KMS-11 (cell line): Measurements from ENCODE around the gene XPR1.

ENCODE experiments used
- H2AFZ ChIP-seq: fragments of 200-600 bp; sonication (generic); 2 replicates; pipeline ENCODE4 v1.6.1; 2016; ENCODE audit warnings: antibody characterized with exemption, mixed run types, low read depth
- H3K27ac ChIP-seq: fragments of 200-600 bp; sonication (generic); 2 replicates; pipeline ENCODE4 v1.6.1; 2016; ENCODE audit warnings: mild to moderate bottlenecking, mixed run types
- H3K27me3 ChIP-seq: fragments of 200-600 bp; sonication (generic); 2 replicates; pipeline ENCODE4 v1.6.1; 2017; ENCODE audit warnings: mild to moderate bottlenecking, low read depth, mixed run types, moderate library complexity; ENCODE audit not compliant: insufficient read depth
- H3K36me3 ChIP-seq: fragments of 200-600 bp; sonication (generic); 2 replicates; pipeline ENCODE4 v1.6.1; 2017; ENCODE audit warnings: mild to moderate bottlenecking, mixed run types; ENCODE audit not compliant: insufficient read depth
- H3K4me1 ChIP-seq: fragments of 200-600 bp; sonication (generic); 2 replicates; pipeline ENCODE4 v1.6.1; 2016; ENCODE audit warnings: mild to moderate bottlenecking, low read depth, mixed run types; ENCODE audit not compliant: poor library complexity, severe bottlenecking
- H3K4me2 ChIP-seq: fragments of 200-600 bp; sonication (generic); 2 replicates; pipeline ENCODE4 v1.7.0; 2016; ENCODE audit warnings: mild to moderate bottlenecking, mixed run types
- H3K4me3 ChIP-seq: fragments of 200-600 bp; sonication (generic); IDR thresholded peaks from 2 replicates; pipeline ENCODE4 v1.6.1; 2017; ENCODE audit warnings: low read depth, low read length, mixed read lengths; ENCODE audit not compliant: insufficient read depth
- H3K79me2 ChIP-seq: fragments of 200-600 bp; sonication (generic); 2 replicates; pipeline ENCODE4 v1.6.1; 2016; ENCODE audit warnings: low read depth, mixed run types; ENCODE audit not compliant: insufficient read depth
- H3K9ac ChIP-seq: fragments of 200-600 bp; sonication (generic); 2 replicates; pipeline ENCODE4 v1.6.1; 2016; ENCODE audit warnings: mild to moderate bottlenecking, mixed run types
- H4K20me1 ChIP-seq: fragments of 200-600 bp; sonication (generic); 2 replicates; pipeline ENCODE4 v1.6.1; 2016; ENCODE audit warnings: mild to moderate bottlenecking, mixed run types; ENCODE audit not compliant: insufficient read depth
- TF ChIP-seq, protein P1 (sequence below): fragments of 200-600 bp; sonication (generic); conservative IDR thresholded peaks from 2 replicates; pipeline ENCODE4 v1.6.1; 2017; ENCODE audit warnings: low read depth, mild to moderate bottlenecking, antibody characterized with exemption, low read length, moderate library complexity, mixed read lengths

The XPR1 gene

GRCh38 chr1:180924939-180925338 lies 293.1 kb downstream of the XPR1 start:
- Histone ChIP-seq H3K4me3 (no peak overlapping the region), H2AFZ (no peak overlapping the region), H3K27ac (no peak overlapping the region), H4K20me1 (no peaks in the 10 kb centered on the region), H3K9ac (no peak overlapping the region), H3K4me2 (no peak overlapping the region), H3K4me1 (no peaks in the 10 kb centered on the region), H3K27me3 (no peaks in the 10 kb centered on the region), H3K79me2 (no peaks in the 10 kb centered on the region), H3K36me3 (no peaks in the 10 kb centered on the region)
- TF ChIP-seq, protein P1, sequence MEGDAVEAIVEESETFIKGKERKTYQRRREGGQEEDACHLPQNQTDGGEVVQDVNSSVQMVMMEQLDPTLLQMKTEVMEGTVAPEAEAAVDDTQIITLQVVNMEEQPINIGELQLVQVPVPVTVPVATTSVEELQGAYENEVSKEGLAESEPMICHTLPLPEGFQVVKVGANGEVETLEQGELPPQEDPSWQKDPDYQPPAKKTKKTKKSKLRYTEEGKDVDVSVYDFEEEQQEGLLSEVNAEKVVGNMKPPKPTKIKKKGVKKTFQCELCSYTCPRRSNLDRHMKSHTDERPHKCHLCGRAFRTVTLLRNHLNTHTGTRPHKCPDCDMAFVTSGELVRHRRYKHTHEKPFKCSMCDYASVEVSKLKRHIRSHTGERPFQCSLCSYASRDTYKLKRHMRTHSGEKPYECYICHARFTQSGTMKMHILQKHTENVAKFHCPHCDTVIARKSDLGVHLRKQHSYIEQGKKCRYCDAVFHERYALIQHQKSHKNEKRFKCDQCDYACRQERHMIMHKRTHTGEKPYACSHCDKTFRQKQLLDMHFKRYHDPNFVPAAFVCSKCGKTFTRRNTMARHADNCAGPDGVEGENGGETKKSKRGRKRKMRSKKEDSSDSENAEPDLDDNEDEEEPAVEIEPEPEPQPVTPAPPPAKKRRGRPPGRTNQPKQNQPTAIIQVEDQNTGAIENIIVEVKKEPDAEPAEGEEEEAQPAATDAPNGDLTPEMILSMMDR: no peak

- Histone ChIP-seq H3K36me3 (no peaks in the 10 kb centered on the region), H2AFZ (no peak overlapping the region), H3K9ac (no peak overlapping the region), H3K27me3 (no peaks in the 10 kb centered on the region), H3K79me2 (no peaks in the 10 kb centered on the region), H3K4me1 (no peaks in the 10 kb centered on the region), H3K4me3 (no peak overlapping the region), H3K27ac (no peak overlapping the region), H4K20me1 (no peaks in the 10 kb centered on the region), H3K4me2 (no peak overlapping the region)
- TF ChIP-seq, protein P1: no peak
Measured at GRCh38 chr1:180925471-180926051, 293.7 kb downstream of the XPR1 start.

GRCh38 chr1:180926164-180926981 lies 294.6 kb downstream of the XPR1 start:
- Histone ChIP-seq H3K4me1 (no peaks in the 10 kb centered on the region), H3K4me3 (no peak overlapping the region), H3K27me3 (no peaks in the 10 kb centered on the region), H3K79me2 (no peaks in the 10 kb centered on the region), H2AFZ (no peak overlapping the region), H4K20me1 (no peaks in the 10 kb centered on the region), H3K27ac (no peak overlapping the region), H3K9ac (no peak overlapping the region), H3K36me3 (no peaks in the 10 kb centered on the region), H3K4me2 (no peak overlapping the region)
- TF ChIP-seq, protein P1: no peak

DNA sequence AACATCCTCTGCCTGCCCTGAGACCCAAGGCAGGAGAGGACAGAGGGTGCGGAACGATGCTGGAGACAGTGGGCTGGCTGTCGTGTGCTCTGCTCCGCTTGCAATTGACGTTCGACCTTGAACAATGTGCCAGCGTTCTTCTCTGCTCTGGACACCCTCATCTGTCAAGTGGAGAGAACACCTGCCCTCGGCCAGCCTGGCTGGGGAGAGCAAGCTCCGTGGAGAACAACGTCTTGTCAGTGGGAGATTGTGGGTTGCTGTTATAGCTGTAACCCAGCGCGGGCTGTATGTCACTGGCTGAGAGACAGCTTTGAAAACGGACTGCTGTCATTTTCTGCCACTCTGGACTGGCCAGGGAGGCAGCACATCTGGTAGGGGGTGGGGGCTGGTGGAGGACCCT lies 295.5 kb downstream of the XPR1 start:
- H3K27ac ChIP-seq: no peak overlapping the region
- no peaks in the 10 kb centered on the region for H3K4me1 ChIP-seq
- H3K36me3 ChIP-seq: no peaks in the 10 kb centered on the region
- TF ChIP-seq, protein P1: no peak
- no peaks in the 10 kb centered on the region for H4K20me1 ChIP-seq
- H3K4me3 ChIP-seq: no peak overlapping the region
- H3K27me3 ChIP-seq: no peaks in the 10 kb centered on the region
- no peak overlapping the region for H2AFZ ChIP-seq
- no peak overlapping the region for H3K4me2 ChIP-seq
- no peak overlapping the region for H3K9ac ChIP-seq
- H3K79me2 ChIP-seq: no peaks in the 10 kb centered on the region
